ENCODE measurements around the gene AQP3.
"Not testable (repeated sequence)": the region's sequence is repeated elsewhere in the genome, so short reads cannot be mapped to it uniquely, and the experiment has no call there.

Gene AQP3

DNA sequence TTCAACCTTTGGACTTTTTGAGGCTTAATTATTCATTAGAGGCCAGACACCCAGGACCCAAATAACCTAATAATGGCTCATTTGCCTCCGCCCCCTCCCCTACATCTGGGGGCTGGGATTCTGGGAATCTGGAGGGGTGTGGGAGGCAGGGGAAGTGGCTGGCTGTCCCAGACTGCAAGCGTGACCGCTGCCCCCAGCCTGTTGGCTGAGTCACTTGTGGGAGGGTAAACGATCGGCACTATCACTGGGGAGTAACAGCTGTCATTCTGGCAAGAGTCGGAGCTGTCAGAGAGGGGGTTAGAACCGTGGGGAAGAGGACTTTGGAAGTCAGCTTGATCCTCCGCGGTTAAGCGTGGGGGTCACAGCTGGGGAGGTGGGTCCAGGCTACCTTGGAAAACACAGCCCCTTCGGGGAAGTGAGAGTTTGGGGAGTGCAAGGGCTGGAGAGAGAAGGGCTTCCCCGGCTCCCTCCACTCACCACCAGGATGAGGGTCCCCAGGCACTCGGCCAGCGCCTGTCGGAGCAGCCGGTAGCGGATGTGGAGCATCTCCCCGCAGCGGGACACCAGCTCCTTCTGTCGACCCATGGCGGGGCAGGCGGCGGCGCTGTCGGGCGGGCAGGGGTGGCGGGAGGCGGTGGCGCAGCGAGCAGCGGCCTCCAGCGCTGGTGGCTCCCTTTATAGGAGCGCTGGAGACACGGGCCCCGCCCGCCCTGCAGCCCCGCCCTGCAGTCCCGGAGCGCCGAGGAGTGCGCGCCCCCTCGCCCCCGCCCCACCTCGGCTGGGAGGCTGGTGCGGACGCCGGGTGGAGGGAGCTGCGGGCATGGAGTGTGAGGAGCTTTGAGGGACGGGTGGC lies at the start of gene AQP3:
AQP3 (minus strand) TSS at position 648 of the 853 bp plus-strand sequence; CDS start at position 585, 63 bp downstream.
- peak; percentile 10 for DNase-seq

DNA sequence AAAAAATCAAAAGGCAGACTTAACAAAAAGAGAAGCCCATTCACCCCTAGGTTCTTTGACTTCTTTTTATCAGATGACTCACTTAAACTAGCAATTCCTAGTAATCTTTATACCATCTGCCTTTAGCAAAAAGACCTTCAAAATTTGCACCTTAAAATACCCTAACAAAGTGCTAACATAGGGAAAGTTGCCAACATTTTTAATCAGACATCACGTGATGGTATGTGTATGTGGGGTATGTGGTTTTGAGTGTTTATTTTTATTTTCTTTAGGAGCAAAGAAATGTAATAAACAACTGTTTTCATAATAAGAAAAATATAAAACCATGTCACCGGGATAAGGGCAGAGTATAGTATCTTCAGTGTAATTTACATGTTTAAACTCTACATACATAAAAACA lies 46.4 kb upstream of the AQP3 start:
- DNase-seq, result not testable (repeated sequence)

GRCh38 chr9:33489066-33489465 lies 41.7 kb upstream of the AQP3 start:
- DNase-seq, result no peak

GRCh38 chr9:33485312-33485711 lies 37.9 kb upstream of the AQP3 start:
- DNase-seq, result not testable (repeated sequence)

- DNase-seq, result no peak
Observed at GRCh38 chr9:33480976-33481375, 33.6 kb upstream of the AQP3 start.

DNA sequence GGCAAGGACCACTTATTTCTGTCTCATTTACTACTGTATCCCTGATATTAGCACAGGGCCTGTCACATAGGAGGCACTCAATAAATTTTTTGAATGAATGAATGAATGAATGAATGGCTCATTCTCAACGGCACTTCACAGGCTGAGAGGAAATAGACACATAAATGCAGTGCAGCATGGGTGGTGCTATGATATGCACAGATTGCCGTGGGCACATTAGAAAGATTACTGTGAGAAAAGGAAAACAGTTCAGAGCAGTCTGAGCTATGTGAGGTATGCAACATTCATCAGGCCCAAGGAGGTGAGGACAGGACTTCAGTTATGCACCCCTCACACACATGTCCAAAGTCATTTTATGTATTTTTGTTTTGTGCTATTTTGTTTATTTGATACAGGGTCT lies 32.7 kb upstream of the AQP3 start:
- DNase-seq, result no peak

GRCh38 chr9:33476503-33476902 lies 29.1 kb upstream of the AQP3 start:
- DNase-seq, result no peak

GRCh38 chr9:33475357-33475756 lies 28.0 kb upstream of the AQP3 start:
- no peak for DNase-seq

- DNase-seq, result peak; percentile 98
Observed at GRCh38 chr9:33473643-33474352, 26.4 kb upstream of the AQP3 start, which contains the start of gene NOL6. TSS of gene NOL6 (minus strand) at chr9:33473924. CDS start at chr9:33473842, 82 bp downstream.

DNA sequence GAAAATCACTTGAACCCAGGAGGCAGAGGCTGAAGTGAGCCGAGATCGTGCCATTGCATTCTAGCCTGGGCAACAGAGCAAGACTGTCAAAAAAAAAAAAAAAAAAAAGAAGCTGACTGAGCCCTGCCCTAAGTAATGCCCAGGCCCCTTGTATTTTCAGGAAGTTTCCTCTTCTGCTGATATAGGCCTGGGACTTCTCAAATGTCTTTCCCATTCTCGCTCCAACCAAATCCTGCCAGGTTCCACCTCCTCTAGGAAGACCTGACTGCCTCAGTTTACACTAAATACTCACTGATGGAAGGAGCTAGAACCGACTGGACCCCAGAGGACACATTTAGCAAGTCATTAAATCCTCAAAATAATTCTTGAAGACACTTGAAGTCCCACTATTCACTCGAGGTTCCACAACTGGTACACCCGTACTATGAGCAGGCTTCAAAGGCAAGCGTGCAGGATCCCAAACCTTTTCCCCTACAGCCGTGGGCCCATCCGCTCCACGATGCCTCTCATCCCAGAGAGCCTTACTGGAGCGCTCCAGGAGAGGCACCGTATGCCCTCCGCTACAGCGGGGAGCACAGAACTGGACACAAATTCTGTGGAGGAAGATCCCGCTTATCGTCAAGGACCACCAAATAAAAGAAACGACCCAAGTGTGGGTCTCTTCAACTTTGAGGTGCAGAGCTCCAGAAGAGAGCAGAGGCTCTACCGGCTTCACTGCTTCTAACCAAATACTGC lies 25.7 kb upstream of the AQP3 start:
- DNase-seq, result no peak

- no peak for DNase-seq
Observed at GRCh38 chr9:33472171-33472880, 24.9 kb upstream of the AQP3 start.

DNA sequence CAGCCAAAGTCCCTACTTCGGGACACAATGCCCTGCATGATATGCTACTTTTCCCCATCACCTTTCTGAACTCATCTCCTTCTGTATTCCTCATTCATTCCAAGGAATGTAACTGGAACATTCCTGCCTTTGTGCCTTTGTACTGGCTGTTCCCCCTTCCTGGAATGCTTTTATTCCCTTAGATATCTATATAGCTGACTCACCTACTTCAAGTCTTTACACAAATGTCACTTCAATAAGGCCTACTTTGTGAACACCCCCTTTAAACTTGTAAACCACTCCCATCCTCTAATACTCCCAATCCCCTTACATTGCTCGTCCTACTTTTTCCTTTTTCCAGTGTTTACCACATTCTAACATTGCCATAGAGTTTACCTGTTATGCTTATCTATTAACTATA lies 24.0 kb upstream of the AQP3 start:
- DNase-seq, result no peak

GRCh38 chr9:33469891-33470290 lies 22.5 kb upstream of the AQP3 start:
- DNase-seq, result no peak

DNA sequence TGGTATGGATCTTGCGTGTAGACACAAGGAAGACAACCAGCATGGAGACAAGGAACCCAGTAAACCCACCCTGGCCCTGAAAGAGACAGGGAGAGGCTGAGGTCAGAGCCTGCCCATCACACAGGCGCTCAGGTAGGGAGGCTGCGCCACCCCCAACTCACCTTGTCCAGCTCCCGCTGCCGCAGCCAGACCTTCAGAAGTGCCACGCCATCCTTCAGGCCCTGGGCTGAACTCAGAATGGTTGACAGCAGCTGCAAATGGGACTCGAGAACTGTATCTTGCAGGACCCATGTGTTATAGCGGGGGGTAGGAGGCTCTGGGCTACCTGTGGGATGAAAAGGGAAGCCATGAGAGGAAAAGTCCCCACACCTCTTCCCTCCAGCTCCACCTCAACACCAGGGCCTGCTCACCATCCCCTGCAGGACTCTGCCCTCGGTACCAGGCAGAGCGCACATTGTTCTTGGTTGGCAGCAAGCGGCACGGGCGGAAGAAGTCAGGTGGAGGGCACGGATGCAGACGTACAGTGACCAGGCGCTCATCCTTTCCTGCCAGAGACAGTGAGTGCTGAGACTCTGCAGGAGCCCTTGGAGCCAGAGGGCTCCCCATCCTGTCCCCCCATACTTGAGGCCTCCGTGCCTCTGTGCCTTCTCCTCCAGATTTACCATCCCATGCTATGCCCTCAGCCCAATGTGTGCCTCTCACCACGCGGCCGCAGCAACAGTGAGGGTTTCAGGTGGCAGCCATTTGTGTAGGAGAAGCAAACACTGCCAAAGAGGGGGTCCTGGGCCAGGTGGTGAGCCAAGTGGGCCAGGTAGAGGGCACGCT lies 21.6 kb upstream of the AQP3 start:
- DNase-seq, result no peak

DNA sequence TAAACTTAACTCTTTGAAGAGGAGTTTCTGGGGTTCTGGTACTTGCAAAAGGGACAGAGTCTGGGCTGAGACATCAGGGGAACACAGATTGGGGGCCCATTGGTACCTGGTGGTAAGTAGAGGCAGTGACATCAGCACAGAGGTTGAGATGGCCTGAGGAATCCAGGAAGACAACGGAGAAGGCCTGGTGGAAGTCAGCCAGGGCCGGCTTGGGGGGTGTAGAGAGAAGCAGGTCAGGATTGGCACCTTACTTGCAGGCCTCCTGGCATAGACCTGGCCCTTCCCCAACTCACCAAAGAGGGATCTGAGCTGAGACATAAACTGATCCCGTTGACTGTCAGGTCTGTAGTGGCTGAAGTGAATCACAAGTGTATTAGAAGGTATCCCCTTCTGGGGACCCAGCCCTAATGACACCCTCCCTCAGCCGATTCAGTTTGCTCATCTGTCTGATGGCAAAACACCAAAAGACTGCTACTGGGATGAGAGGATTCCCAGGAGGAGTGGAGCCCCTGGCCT lies 20.9 kb upstream of the AQP3 start:
- no peak for DNase-seq

DNA sequence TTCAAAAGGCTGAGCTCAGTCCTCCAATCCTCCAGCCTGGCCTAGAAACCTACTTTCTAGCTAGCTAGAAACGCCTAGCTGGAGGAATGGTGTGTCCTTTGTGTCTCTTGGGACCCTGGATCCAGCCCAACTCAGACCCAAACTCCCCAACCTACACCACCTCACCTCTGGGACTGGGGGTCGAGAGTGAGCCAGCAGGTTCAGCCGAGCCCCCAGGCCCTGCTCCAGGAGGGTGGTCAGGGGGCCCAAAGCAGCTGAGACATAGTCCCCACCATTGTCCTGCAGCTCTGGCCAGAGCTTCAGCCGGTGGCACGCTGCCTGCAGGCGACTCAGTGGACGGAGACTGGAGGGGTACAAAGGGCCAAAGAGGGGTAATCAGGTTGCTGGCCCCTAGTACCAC lies 20.1 kb upstream of the AQP3 start:
- no peak for DNase-seq

DNA sequence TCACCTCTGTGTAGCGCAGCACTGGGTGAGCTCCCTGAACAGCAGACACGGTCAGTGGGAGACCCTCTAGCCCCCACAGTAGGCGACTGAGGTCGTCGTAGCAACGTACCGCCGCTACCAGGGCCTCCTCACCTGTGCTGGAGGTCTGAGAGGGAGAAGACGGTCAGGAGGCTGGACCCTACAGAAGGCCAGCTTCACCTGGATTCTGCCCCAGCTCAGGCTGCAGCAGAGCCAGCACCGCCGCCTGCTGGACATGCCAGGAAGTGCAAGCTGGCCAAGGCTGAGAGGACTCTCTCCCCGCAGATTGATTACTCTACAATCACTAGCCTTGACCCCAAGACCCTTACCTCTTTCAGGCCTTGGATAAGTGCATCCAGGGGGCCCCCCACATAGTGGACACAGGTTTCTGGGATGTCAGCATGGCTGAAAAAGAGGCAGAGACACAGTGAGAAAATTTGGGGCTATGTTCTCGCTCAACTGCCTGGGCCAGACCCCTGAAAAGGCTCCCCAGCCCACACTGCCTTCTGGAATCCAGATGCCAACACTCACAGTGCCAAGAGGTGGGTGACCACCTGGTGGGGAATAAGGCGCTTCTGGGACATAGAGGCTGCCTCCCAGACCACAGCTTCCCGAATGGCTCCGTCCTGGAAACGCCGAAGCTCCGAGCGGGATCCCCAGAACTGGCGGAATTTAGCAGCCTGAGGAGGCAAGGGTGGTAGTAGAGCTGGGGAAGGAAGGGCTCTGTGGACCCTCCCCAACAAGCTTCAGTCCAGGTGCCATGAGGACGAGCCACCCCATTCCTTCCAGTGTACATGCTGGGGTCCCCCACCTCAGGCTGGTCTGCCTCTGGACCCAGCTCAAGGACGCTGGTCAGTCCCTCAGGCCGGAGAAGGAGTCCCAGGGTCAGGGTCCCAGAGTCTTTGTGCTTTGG lies 19.4 kb upstream of the AQP3 start:
- no peak for DNase-seq

DNA sequence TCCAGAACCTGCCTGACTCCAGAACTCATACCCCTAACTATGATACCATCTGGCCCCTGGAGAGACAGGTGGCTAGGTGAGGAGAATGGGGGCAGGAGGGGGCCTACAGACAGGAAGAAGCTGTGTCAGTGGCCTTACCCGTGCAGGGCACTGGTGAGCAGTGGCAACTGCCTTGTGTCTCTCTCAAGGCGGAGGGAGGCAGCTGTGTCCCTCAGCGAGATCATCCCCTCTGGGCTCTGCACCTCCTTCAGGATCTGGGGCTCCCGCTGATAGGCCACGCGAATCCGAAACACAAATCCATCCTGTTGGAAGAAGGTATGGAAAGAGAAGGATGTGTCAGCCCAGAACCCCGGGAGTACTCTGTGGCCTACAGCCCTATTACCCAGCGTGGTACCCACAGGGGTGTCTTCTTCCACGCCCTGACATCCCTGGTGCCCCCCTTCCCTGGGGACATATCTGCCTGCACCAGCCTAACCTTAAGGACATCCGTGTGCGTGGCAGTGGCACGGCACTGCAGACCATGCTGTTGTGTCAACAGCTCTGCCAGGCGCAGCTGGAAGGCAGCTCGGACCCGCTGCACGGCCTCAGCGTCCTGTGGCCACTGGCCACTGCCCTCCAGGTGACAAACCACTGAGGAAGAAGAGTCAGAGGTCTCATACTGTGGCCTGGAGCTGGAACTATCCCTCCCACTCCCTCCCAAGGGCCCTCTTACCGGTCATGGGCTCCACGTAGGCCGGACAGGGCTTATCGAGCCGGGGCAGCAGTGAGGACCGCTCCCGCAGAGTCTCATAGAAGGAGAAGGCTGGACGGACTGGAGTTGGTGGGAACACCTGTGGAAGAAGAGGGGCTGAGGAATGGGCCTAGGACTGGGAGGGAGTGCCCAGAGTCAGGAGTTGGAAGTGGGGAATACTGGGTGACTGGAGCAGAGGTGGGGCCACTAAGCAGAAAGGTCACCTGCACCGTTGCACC lies 18.5 kb upstream of the AQP3 start:
- no peak for DNase-seq

DNA sequence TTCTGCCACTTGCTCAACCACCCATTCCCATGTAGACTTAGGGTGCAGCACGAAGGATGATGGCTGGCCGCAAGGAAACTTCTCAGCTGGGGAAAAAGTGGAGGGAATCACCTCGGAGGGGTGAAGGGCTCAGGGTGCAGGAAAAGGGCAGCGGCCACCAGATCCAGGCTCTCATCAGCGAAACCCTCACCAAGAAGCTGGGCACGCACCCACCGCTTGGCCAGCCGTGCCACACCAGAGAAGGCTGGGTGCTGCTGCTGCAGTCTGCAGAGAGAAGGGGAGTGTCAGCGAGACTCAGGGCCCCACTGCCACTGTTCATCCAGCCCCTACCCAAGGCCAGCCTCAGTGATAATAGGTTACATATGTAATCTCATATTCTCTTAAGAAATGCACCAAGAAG lies 17.7 kb upstream of the AQP3 start:
- no peak for DNase-seq

Measured in DMS79 (cell line).